Stomach smooth muscle (tissue), 2 donors: ENCODE measurements around the gene SHISAL1.

Experiments used
- H3K27ac ChIP-seq: one replicate; pipeline ENCODE4 v1.7.0; 2013; ENCODE audit warnings: mild to moderate bottlenecking, low read length, inconsistent platforms
- H3K27me3 ChIP-seq, 2 donors: one replicate each; pipeline ENCODE4 v1.7.0; 2013; ENCODE audit warnings: low read length in 2 of 2; ENCODE audit not compliant: insufficient read depth in 2 of 2, control insufficient read depth in 1 of 2
- H3K36me3 ChIP-seq, 2 donors: one replicate each; pipeline ENCODE4 v1.7.0; 2013; ENCODE audit warnings: low read length in 2 of 2; ENCODE audit not compliant: control insufficient read depth in 2 of 2, insufficient read depth in 2 of 2
- H3K4me1 ChIP-seq: one replicate; pipeline ENCODE4 v1.7.0; 2013; ENCODE audit warnings: low read length; ENCODE audit not compliant: control insufficient read depth, insufficient read depth
- H3K4me3 ChIP-seq, 2 donors: one replicate each; pipeline ENCODE4 v1.7.0; 2013; ENCODE audit warnings: low read length in 2 of 2
- H3K9ac ChIP-seq, 2 donors: one replicate each; pipeline ENCODE4 v1.7.0; 2013; ENCODE audit warnings: low read length in 2 of 2, mild to moderate bottlenecking in 1 of 2
- H3K9me3 ChIP-seq, 2 donors: one replicate each; pipeline ENCODE4 v1.7.0; 2013; ENCODE audit warnings: low read length in 2 of 2; ENCODE audit not compliant: control insufficient read depth in 2 of 2
- donor health status: healthy.
- donor health status: Pancreatic carcinoma.

The SHISAL1 gene

GRCh38 chr22:44256556-44257485, 55.9 kb downstream of the SHISAL1 start:
- no peaks in the 10 kb centered on the region for H3K9me3 ChIP-seq
- H3K9ac ChIP-seq: no peak overlapping the region
- no peaks in the 10 kb centered on the region for H3K4me1 ChIP-seq
- H3K27ac ChIP-seq: no peak overlapping the region
- no peaks in the 10 kb centered on the region for H3K27me3 ChIP-seq
- H3K36me3 ChIP-seq: no peaks in the 10 kb centered on the region
- no peak overlapping the region for H3K4me3 ChIP-seq

DNA sequence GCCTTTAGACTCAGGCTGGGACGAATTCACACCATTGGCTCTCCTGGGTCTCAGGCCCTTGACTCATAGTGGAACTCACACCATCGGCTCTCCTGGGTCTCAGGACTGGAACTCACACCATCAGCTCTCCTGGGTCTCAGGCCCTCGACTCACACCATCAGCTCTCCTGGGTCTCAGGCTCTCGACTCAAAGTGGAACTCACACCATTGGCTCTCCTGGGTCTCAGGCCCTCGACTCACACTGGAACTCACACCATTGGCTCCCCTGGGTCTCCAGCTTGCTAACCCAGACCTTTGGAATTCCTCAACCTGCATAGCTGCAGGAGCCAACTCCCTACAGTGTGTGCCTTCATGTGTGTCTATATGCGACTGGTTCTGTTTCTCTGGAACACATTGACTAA, 56.7 kb downstream of the SHISAL1 start:
- no peak overlapping the region for H3K4me3 ChIP-seq
- no peaks in the 10 kb centered on the region for H3K4me1 ChIP-seq
- no peak overlapping the region for H3K27ac ChIP-seq
- H3K36me3 ChIP-seq: no peaks in the 10 kb centered on the region
- H3K9ac ChIP-seq: no peak overlapping the region
- H3K27me3 ChIP-seq: no peaks in the 10 kb centered on the region
- H3K9me3 ChIP-seq: no peaks in the 10 kb centered on the region

- Histone ChIP-seq H3K27ac (no peak overlapping the region), H3K27me3 (no peaks in the 10 kb centered on the region), H3K9me3 (peaks cover 4 to 7% of the 10 kb centered on the region in 2 donors), H3K36me3 (no peaks in the 10 kb centered on the region), H3K4me3 (no peak overlapping the region), H3K4me1 (no peaks in the 10 kb centered on the region), H3K9ac (no peak overlapping the region)
These were observed 57.9 kb downstream of the SHISAL1 start for GRCh38 chr22:44254811-44255210.

- Histone ChIP-seq H3K9me3 (peaks cover 4 to 7% of the 10 kb centered on the region in 2 donors), H3K4me1 (no peaks in the 10 kb centered on the region), H3K9ac (no peak overlapping the region), H3K36me3 (peaks cover 7 to 11% of the 10 kb centered on the region in 2 donors), H3K27ac (no peak overlapping the region), H3K27me3 (no peaks in the 10 kb centered on the region), H3K4me3 (no peak overlapping the region)
These were observed 63.2 kb downstream of the SHISAL1 start for GRCh38 chr22:44249376-44250147.

DNA sequence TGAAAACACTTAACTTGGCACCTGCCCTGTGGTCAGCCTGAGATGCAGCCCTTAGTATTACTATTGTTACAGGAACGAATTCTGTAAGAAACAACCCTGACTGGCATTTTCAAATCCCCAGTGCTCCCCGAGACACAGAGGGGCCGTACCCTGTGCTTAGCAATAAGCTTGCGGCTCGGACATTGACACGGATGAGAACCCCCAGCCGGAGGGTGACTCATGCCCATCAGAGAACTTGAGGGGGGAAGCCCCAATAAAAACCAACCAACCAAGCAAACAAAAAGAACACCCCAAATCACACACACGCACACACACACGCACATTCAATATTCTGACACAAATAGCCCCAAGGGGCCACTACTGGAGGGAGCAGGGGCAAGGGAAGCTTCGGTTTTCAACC, 63.8 kb downstream of the SHISAL1 start:
- no peaks in the 10 kb centered on the region for H3K27me3 ChIP-seq
- H3K4me1 ChIP-seq: no peaks in the 10 kb centered on the region
- H3K27ac ChIP-seq: no peak overlapping the region
- H3K9ac ChIP-seq: no peak overlapping the region
- H3K4me3 ChIP-seq: no peak overlapping the region
- peaks cover 7 to 14% of the 10 kb centered on the region in 2 donors for H3K36me3 ChIP-seq
- peaks cover 4 to 7% of the 10 kb centered on the region in 2 donors for H3K9me3 ChIP-seq

- Histone ChIP-seq H3K36me3 (peaks cover 7 to 14% of the 10 kb centered on the region in 2 donors), H3K9ac (no peak overlapping the region), H3K27me3 (no peaks in the 10 kb centered on the region), H3K4me3 (no peak overlapping the region), H3K9me3 (peaks cover 4 to 7% of the 10 kb centered on the region in 2 donors), H3K4me1 (no peaks in the 10 kb centered on the region), H3K27ac (no peak overlapping the region)
These were observed 64.5 kb downstream of the SHISAL1 start for GRCh38 chr22:44247923-44248892.

DNA sequence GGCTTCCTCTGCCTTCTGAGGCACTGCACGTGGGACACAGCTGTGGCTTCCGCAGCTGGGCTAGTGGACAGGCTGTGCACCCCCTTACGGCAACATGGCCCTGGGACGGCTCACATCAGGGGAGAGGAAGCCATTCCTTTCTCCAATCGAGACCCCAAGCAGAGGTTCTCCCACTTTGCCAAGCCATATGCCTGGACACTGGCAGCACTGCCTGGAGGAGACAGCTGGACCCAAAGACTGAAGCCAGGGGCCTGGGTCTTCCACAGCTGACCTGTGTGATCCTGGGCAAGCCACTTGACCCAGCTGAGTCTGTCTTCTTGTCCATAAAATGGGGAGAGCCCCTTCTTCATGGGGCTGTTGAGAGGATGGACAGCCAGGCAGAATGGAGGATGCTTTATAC, 65.4 kb downstream of the SHISAL1 start:
- no peak overlapping the region for H3K27ac ChIP-seq
- peaks cover 4 to 7% of the 10 kb centered on the region in 2 donors for H3K9me3 ChIP-seq
- H3K27me3 ChIP-seq: no peaks in the 10 kb centered on the region
- no peak overlapping the region for H3K9ac ChIP-seq
- peaks cover 7 to 14% of the 10 kb centered on the region in 2 donors for H3K36me3 ChIP-seq
- H3K4me1 ChIP-seq: no peaks in the 10 kb centered on the region
- H3K4me3 ChIP-seq: no peak overlapping the region

DNA sequence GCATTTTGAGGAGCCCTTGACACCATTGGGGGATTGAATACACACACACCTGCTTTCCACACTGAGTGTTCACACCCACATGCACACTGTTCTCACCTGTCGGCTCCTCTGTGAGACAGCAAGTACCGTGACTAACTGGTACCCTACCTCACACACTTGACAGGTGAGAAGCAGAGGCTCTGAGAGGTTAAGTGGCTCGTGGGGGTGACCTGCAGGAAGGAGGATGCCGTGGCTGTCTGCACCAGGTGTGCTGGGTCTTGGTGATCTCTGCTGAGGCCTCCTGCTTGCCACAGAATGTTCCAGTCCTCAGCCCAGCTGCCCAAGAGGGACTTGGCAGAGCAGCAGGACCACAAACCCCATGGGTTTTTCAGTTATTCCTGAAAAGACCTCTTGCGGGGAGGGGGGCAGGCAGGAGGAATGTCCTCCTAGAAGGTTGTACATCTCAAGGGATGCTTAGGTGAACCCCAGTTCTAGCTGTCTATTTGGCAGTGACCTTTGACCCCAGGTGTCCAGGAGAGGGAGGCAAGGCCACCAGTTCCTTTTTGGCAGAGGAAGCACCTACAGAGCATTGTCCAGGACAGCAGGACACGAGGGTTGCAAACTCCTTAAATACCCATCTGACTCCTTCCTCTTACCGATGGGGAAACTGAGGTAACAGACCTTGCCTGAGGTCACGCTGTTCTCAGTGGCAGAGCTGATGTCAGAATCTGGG, 66.0 kb downstream of the SHISAL1 start:
- Histone ChIP-seq H3K4me1 (no peaks in the 10 kb centered on the region), H3K9me3 (peaks cover 4 to 7% of the 10 kb centered on the region in 2 donors), H3K9ac (no peak overlapping the region), H3K4me3 (no peak overlapping the region), H3K27me3 (no peaks in the 10 kb centered on the region), H3K27ac (no peak overlapping the region), H3K36me3 (peaks cover 7 to 14% of the 10 kb centered on the region in 2 donors)

GRCh38 chr22:44245867-44246266, 66.9 kb downstream of the SHISAL1 start:
- Histone ChIP-seq H3K9me3 (peaks cover 4 to 7% of the 10 kb centered on the region in 2 donors), H3K36me3 (peaks cover 7 to 14% of the 10 kb centered on the region in 2 donors), H3K4me3 (no peak overlapping the region), H3K27me3 (no peaks in the 10 kb centered on the region), H3K27ac (no peak overlapping the region), H3K9ac (no peak overlapping the region), H3K4me1 (no peaks in the 10 kb centered on the region)
